ENCODE results near the gene HDAC4. TPM values are rescaled to one million over a fixed set of nuclear protein-coding genes. Genes with fewer than 3 reads are reported as not detected.

The HDAC4 gene
- total RNA-seq, 6 experiments from 2014 or later = 7.4 to 13.0 (median 9.5) TPM

DNA sequence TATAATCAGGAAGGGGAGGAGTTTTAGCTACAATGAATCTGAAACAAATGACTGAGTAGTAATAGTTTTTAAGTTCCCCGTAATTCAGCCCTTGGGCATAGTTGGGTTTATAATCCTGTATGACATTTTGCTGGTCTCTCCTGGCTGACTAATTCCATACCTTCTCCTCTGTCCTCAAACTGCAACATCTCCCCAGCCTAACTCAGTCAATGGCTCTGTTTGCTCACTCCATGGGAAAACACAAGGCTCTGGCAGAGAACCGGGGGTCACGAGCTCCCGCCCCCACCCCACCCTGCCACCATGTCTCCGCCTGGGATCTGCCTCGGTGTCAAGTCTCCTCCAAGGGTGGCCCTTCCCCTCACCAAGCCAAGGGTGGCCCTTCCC lies 168.6 kb downstream of the HDAC4 start:
- peaks cover 4% of the 10 kb centered on the region for H3K4me1 Mint-ChIP-seq (ENCODE audit: low read depth)
- H3K27me3 Mint-ChIP-seq (ENCODE audit: insufficient read depth) = no peaks in the 10 kb centered on the region; the same call in 1 of the 2 replicates
- H3K4me3 Mint-ChIP-seq = no peak overlapping the region
- TF ChIP-seq, protein P1, sequence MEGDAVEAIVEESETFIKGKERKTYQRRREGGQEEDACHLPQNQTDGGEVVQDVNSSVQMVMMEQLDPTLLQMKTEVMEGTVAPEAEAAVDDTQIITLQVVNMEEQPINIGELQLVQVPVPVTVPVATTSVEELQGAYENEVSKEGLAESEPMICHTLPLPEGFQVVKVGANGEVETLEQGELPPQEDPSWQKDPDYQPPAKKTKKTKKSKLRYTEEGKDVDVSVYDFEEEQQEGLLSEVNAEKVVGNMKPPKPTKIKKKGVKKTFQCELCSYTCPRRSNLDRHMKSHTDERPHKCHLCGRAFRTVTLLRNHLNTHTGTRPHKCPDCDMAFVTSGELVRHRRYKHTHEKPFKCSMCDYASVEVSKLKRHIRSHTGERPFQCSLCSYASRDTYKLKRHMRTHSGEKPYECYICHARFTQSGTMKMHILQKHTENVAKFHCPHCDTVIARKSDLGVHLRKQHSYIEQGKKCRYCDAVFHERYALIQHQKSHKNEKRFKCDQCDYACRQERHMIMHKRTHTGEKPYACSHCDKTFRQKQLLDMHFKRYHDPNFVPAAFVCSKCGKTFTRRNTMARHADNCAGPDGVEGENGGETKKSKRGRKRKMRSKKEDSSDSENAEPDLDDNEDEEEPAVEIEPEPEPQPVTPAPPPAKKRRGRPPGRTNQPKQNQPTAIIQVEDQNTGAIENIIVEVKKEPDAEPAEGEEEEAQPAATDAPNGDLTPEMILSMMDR (IDR thresholded peaks at IDR 0.05) = no peak
- H3K27ac Mint-ChIP-seq = no peak overlapping the region
- no peaks in the 10 kb centered on the region for H3K9me3 Mint-ChIP-seq
- H3K36me3 Mint-ChIP-seq (ENCODE audit: low read depth) = no peaks in the 10 kb centered on the region
- no peak for DNase-seq

DNA sequence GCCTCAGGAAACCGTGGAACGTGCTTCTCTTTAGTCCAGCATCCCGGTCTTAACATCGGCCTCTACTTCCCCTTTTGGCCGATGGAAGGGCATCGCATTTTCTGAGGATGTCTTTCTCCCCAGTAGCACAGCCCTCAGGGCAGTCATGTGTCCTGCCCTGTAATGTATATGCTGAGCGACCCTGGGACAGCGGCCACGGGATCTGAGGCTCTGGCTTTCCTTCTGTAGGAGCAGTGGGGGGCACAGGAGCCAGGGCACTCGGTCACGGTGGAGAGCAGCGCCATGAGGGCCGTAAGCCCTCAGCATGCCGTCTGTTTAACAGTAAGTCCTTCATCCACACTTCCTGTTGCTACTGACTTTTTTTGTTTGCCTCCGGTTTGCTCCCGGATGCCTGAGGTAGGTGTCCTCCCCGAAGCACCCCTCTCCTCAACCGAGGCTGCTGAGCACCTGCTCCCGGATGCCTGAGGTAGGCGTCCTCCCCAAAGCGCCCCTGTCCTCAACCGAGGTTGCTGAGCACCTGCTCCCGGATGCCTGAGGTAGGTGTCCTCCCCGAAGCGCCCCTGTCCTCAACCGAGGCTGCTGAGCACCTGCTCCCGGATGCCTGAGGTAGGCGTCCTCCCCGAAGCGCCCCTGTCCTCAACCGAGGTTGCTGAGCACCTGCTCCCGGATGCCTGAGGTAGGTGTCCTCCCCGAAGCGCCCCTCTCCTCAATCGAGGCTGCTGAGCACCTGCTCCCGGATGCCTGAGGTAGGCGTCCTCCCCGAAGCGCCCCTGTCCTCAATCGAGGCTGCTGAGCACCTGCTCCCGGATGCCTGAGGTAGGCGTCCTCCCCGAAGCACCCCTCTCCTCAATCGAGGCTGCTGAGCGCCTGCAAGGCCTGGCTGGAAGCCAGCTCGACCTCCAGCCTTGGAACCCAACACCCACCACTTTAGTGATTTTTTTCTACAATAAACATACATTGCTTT lies 169.3 kb downstream of the HDAC4 start:
- Mint-ChIP-seq H3K9me3 (no peaks in the 10 kb centered on the region), H3K27ac (no peak overlapping the region), H3K4me1 (ENCODE audit: low read depth) (peaks cover 10% of the 10 kb centered on the region), H3K27me3 (ENCODE audit: insufficient read depth) (no peaks in the 10 kb centered on the region; the same call in 1 of the 2 replicates), H3K36me3 (ENCODE audit: low read depth) (no peaks in the 10 kb centered on the region), H3K4me3 (no peak overlapping the region)
- TF ChIP-seq, protein P1 (IDR thresholded peaks at IDR 0.05) = no peak
- no peak for DNase-seq

DNA sequence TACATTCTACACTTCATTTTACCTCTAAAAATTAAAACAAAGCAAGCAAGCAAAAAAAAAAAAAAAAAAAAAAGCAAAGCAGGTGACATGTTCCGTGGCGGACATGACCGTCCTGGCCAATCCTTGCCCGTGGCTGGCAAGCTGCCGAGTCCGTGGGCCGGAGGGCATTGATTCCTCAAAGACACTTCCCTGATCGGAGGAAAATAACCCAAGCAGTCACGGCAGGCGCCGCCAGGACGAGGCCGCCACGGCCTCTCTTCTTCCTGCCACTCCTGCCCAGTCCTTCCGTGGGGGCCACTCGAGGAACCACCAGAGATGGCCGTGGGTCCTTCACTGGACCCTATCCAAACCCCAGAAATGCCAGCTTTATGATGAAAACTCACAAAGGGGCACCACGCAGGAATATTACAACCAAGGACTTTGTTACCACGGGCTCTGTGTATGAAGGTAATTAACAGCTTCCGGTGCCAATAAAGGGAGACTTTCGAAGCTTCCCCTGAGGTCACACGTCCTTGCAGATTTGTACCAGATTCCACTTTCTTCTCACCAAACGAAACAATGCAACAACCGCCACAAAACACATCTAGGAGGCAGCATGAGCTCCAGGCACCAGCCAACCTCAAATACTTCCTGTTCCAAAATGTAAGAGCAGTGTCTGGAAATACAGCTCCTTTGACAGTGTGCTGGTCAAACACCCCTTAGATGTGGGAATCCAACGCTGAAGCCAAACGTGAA lies 170.3 kb downstream of the HDAC4 start:
- TF ChIP-seq, protein P1 (IDR thresholded peaks at IDR 0.05) = no peak
- no peaks in the 10 kb centered on the region for H3K36me3 Mint-ChIP-seq (ENCODE audit: low read depth)
- H3K4me1 Mint-ChIP-seq (ENCODE audit: low read depth) = peaks cover 21% of the 10 kb centered on the region
- H3K27me3 Mint-ChIP-seq (ENCODE audit: insufficient read depth) = no peaks in the 10 kb centered on the region; the same call in 1 of the 2 replicates
- H3K4me3 Mint-ChIP-seq = no peak overlapping the region
- no peaks in the 10 kb centered on the region for H3K9me3 Mint-ChIP-seq
- no peak overlapping the region for H3K27ac Mint-ChIP-seq
- no peak for DNase-seq

DNA sequence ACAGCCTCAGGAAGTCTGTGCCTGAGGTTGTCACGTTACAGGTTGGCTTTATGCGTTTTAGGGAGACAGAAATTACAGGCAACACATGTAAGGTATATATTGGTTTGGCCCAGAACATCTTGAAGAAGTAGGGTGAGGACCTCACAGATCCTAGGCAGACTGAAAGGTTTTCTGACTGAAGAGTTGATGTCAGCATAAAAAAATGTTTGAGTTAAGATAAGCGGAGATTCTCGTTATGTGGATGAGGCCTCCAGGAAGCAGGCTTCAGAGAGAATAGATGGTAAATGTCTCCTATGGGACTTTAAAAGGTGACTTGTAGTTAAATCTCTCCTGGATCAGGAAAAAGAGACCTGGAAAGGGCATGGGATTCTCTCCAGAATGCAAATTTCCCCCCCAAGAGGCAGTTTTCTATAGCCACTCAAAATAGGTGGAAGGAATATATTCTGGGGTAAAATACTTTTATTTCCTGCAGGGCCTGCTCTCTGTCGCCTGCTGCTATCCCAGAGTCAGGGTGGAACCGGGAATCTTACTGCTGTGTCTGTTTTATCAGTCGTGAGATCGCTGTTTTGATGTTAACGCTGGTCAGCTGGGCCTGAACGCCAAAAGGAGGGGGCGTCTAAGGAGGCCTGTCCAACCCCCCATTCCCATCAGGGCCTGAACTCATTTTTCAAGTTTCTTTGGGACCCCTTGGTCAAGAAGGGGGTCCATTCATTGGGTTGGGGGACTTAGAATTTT lies 171.1 kb downstream of the HDAC4 start:
- TF ChIP-seq, protein P1 (IDR thresholded peaks at IDR 0.05) = no peak
- no peaks in the 10 kb centered on the region; the same call in 1 of the 2 replicates for H3K27me3 Mint-ChIP-seq (ENCODE audit: insufficient read depth)
- peaks cover 27% of the 10 kb centered on the region for H3K4me1 Mint-ChIP-seq (ENCODE audit: low read depth)
- H3K9me3 Mint-ChIP-seq = no peaks in the 10 kb centered on the region
- no peaks in the 10 kb centered on the region for H3K36me3 Mint-ChIP-seq (ENCODE audit: low read depth)
- no peak for DNase-seq
- H3K27ac Mint-ChIP-seq = no peak overlapping the region
- no peak overlapping the region for H3K4me3 Mint-ChIP-seq

DNA sequence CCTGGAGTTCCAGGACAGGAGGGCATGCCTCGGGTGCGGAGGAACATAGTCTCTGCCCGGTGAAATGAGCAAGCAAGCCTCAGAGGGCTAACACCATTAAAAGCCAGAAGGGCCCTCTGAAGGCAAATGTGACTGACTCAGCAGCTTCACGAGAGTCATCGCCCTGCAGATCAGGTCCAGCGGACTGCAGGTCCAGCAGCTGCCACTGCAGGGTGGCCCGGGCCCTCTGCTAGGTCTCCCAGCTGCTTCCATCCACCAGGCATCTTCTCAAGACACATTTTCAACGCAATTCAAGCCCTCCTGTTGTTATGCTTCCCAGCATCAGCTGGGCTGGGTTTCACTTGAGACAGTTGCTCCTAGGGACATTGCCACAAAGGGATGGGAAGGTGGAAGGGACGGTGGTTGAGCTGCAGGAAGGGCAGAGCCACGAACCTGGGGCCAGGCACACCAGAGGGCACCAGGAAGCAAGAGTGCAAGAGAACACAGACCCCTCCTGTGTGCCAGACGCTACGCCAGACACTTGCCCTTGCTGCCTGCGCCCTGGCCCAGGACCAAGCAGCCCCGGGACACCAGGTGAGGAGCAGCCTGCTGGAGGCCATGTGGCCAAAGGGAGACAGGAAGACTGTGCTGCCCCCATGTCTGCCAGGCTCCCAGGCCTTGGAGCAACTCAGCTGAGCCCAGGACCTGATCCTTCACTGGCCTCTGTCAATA lies 173.0 kb downstream of the HDAC4 start:
- Mint-ChIP-seq H3K4me1 (ENCODE audit: low read depth) (peaks cover 43% of the 10 kb centered on the region), H3K9me3 (no peaks in the 10 kb centered on the region), H3K4me3 (no peak overlapping the region), H3K36me3 (ENCODE audit: low read depth) (no peaks in the 10 kb centered on the region), H3K27me3 (ENCODE audit: insufficient read depth) (peaks cover 3% of the 10 kb centered on the region), H3K27ac (no peak overlapping the region)
- DNase-seq = no peak
- TF ChIP-seq, protein P1 (IDR thresholded peaks at IDR 0.05) = no peak
